Caco-2 (cell line): ENCODE measurements around the gene NDRG3. TPM values are rescaled to one million over a fixed set of nuclear protein-coding genes. Genes with fewer than 3 reads are reported as not detected.

Experiments
- Bru-seq: library from RNA; stranded (reverse); fragments of 400-500 nt; gene quantifications from one replicate; lab custom pipeline; 2021; lab: Mats Ljungman, UMichigan
- BruChase-seq, 2 experiments: library from RNA; stranded (reverse); fragments of 400-500 nt; gene quantifications; one replicate each; lab custom pipeline; 2021; lab: Mats Ljungman, UMichigan
- BruUV-seq: library from RNA; stranded (reverse); fragments of 400-500 nt; replicated peaks from 2 replicates; lab custom pipeline; 2021; lab: Mats Ljungman, UMichigan
- CTCF ChIA-PET: fragments of 300-600 bp; sonication (Branson Sonifier 250); formaldehyde crosslinking; loops from one replicate; lab custom pipeline; 2022; ENCODE audit warnings: antibody characterized with exemption; lab: Charles Lee
- POLR2A ChIA-PET: fragments of 300-600 bp; sonication (Branson Sonifier 250); formaldehyde crosslinking; loops from one replicate; lab custom pipeline; 2022; ENCODE audit warnings: antibody characterized with exemption; lab: Charles Lee
- DNase-seq, 2 experiments: peaks; one replicate each; pipeline versions ENCODE4 v3.0.0 to v3.0.0-alpha.2; 2020 to 2022
- H3K27me3 ChIP-seq: replicated peaks from 2 replicates; pipeline ENCODE4 v1.6.0; 2011; ENCODE audit warnings: low read length; ENCODE audit not compliant: control insufficient read depth, insufficient read depth
- H3K36me3 ChIP-seq: 2 replicates; pipeline ENCODE4 v1.5.1; 2011; ENCODE audit warnings: low read length; ENCODE audit not compliant: control insufficient read depth, insufficient read depth
- H3K4me1 ChIP-seq: fragments of 250-450 bp; sonication (Bioruptor Pico); 2 replicates; pipeline ENCODE4 v1.5.1; 2020; ENCODE audit warnings: mild to moderate bottlenecking
- H3K4me3 ChIP-seq: 2 replicates; pipeline ENCODE4 v1.5.1; 2011; ENCODE audit warnings: low read depth, mild to moderate bottlenecking, control low read depth, low read length
- H3K9me3 ChIP-seq: fragments of 250-450 bp; sonication (Bioruptor Pico); 2 replicates; pipeline ENCODE4 v1.5.1; 2020; ENCODE audit warnings: mild to moderate bottlenecking, moderate library complexity
- H3K27ac Mint-ChIP-seq: one replicate; pipeline ENCODE4 v1.8.0; 2022; ENCODE audit warnings: mixed read lengths; ENCODE audit not compliant: unreplicated experiment
- H3K27me3 Mint-ChIP-seq: one replicate; pipeline ENCODE4 v1.8.0; 2022; ENCODE audit warnings: mixed read lengths; ENCODE audit not compliant: insufficient read depth, unreplicated experiment
- H3K36me3 Mint-ChIP-seq: one replicate; pipeline ENCODE4 v1.8.0; 2022; ENCODE audit warnings: mild to moderate bottlenecking, mixed read lengths; ENCODE audit not compliant: insufficient read depth, unreplicated experiment
- H3K4me1 Mint-ChIP-seq: one replicate; pipeline ENCODE4 v1.8.0; 2022; ENCODE audit warnings: low read depth, mixed read lengths; ENCODE audit not compliant: unreplicated experiment
- H3K4me3 Mint-ChIP-seq: one replicate; pipeline ENCODE4 v1.8.0; 2022; ENCODE audit warnings: mild to moderate bottlenecking, moderate library complexity, mixed read lengths; ENCODE audit not compliant: unreplicated experiment
- H3K9me3 Mint-ChIP-seq: one replicate; pipeline ENCODE4 v1.8.0; 2022; ENCODE audit warnings: mixed read lengths; ENCODE audit not compliant: unreplicated experiment
- CTCF ChIP-seq, 2 experiments: fragments of 200-600 bp in 1 of 2; IDR thresholded peaks; 1 replicate in 1 of 2; 2 replicates in 1 of 2; pipeline versions ENCODE4 v1.5.1 to v1.8.0; 2011 to 2022; ENCODE audit warnings: antibody characterized with exemption in 1 of 2, control low read depth in 1 of 2, inconsistent platforms in 1 of 2, low read depth in 1 of 2, low read length in 1 of 2, mild to moderate bottlenecking in 1 of 2, moderate library complexity in 1 of 2; ENCODE audit not compliant: insufficient read depth in 1 of 2, severe bottlenecking in 1 of 2, unreplicated experiment in 1 of 2
- intact Hi-C: fragments of 100-400 bp; cut with micrococcal nuclease; formaldehyde crosslinking; loops from one replicate; pipeline ENCODE4 v1.10.0; 2022; ENCODE audit not compliant: unreplicated experiment
- long read RNA-seq: library from polyadenylated mRNA; stranded (forward); transcript quantifications from one replicate; pipeline ENCODE4 v2.0.0, GENCODE V29; 2022
- total RNA-seq: library from RNA; stranded (reverse); gene quantifications from 2 replicates; pipeline ENCODE4 v1.2.3, GENCODE V29; 2022

NDRG3 gene
- total RNA-seq: 41.5 and 47.4 TPM in 2 replicates
- percentile 63 among the genes with signal in this experiment for Bru-seq, nascent RNA
- percentile 62 among the genes with signal in this experiment for BruChase-seq, experiment 1, labeled RNA remaining after a 2-hour chase
- BruChase-seq, experiment 2, labeled RNA remaining after a 6-hour chase: percentile 68 among the genes with signal in this experiment
- long read RNA-seq, transcript NDRG3-204 (17 exons, 2,978 nt): minor isoform, 8 of 91 reads
- long read RNA-seq, transcript NDRG3-201 (16 exons, 2,964 nt): major isoform, 49 of 91 reads
- long read RNA-seq, partial matches to known transcripts: 15 of 91 reads
- long read RNA-seq, other reads (novel, unspliced or antisense): 17 of 91 reads

DNA sequence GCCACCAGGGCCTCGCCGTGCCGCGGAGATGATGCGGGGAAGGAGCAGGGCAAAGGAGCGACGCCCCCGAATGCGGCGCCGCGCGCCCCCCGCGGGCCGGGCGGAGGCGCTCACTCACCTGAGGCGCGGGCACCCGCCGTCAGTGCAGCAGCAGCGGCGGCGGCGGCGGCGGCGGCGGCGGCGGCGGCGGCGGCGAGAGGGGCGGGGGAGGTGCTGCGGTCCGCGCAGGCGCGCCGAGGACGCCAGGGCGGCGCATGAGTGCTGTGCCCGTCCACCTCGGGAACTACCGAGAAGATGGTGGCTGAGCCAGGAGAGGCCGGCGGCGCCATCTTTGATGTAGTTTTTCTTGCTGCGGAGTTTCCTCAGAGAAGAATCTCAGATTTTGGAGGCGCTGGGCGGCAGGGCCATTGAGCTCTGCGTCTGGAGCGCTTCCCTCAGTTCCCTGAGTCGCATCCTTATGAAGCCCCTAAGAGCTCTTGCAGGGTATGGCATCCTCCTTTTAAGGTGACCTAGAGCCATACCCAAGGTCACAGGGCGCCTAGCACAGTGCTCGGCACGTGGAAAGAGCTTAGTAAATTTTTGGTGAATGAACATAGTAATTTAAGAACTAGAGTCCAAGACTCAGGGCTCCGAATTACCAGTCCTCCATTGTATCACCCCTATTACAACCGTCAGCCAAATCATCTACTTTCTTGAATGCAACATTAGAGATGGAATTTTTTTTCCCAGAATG, at the start of gene NDRG3:
TSS of gene NDRG3 (minus strand) at position 164 of the 733 bp plus-strand sequence. CDS start 24,355 bp downstream, outside the sequence.
- H3K27me3 Mint-ChIP-seq: no peaks in the 10 kb centered on the region
- intact Hi-C loops: loop anchor here (1.0 kb wide), 2 partner anchors 8 to 27 kb away; partner anchors contain the start of gene DSN1

DNA sequence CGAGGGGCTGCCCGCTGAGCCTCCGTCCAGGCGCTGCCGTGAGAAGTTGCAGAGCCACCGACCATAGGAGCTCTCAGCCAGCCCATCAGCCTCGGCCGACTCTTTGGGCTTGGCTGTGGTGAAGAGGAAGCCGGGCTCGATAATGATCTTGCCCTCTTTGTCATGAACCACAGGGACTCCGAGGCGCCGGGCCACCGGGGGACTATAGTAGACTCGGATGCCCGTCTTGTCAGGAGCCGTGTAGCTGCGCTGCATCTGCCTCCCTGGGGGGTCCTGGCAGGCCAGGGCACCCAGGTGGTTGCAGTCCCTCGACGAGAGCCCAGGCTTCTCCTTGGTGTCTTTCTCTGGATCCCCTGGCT, 48.2 kb upstream of the NDRG3 start:
- BruUV-seq: no TSS peak
- Mint-ChIP-seq H3K4me3 (no peak overlapping the region), H3K36me3 (peaks cover 46% of the 10 kb centered on the region), H3K27me3 (no peaks in the 10 kb centered on the region), H3K9me3 (no peaks in the 10 kb centered on the region), H3K27ac (no peak overlapping the region), H3K4me1 (no peaks in the 10 kb centered on the region)
- Histone ChIP-seq H3K4me1 (no peaks in the 10 kb centered on the region), H3K4me3 (no peak overlapping the region), H3K9me3 (no peaks in the 10 kb centered on the region), H3K27me3 (no peaks in the 10 kb centered on the region), H3K36me3 (peaks cover 10% of the 10 kb centered on the region; the same call in 1 of the 2 replicates)
- TF ChIP-seq CTCF (IDR thresholded peaks at IDR 0.05; ENCODE audit: insufficient read depth in 1 of 2, low read depth in 1 of 2, low read length in 1 of 2, severe bottlenecking in 1 of 2, unreplicated experiment in 1 of 2): no peak
- POLR2A ChIA-PET: no interaction called here
- CTCF ChIA-PET: interaction anchor here (0.9 kb wide), 1 partner anchor 14 kb away, joined by 3 read pairs; no protein-coding TSS in a partner anchor
- DNase-seq: no peak
- intact Hi-C loops: no loop called here

More for the DNA sequence above, at the start of gene NDRG3:
- DNase-seq: peak; percentile 99
- ChIA-PET CTCF (interaction anchor here (0.6 to 3.2 kb wide), 16 partner anchors 9 to 186 kb away, joined by 3 to 22 read pairs (median 5); partner anchors contain the start of genes DSN1 and RAB5IF), POLR2A (interaction anchor here (0.5 to 1.8 kb wide), 7 partner anchors 8 to 1302 kb away, joined by 3 to 20 read pairs (median 4); partner anchors contain the start of genes DSN1 and RAB5IF)
- Mint-ChIP-seq H3K36me3 (peaks cover 20% of the 10 kb centered on the region), H3K4me3 (peak within 1 kb of the TSS; percentile 86), H3K4me1 (peaks cover 21% of the 10 kb centered on the region), H3K9me3 (no peaks in the 10 kb centered on the region), H3K27ac (peak within 1 kb of the TSS; percentile 77)
- no TSS peak for BruUV-seq
- peak within 1 kb of the TSS; percentile 91 for H3K4me3 ChIP-seq
- peaks cover 12% of the 10 kb centered on the region for H3K4me1 ChIP-seq
- no peaks in the 10 kb centered on the region for H3K27me3 ChIP-seq
- H3K36me3 ChIP-seq: no peaks in the 10 kb centered on the region
- H3K9me3 ChIP-seq: no peaks in the 10 kb centered on the region
- TF ChIP-seq CTCF (IDR thresholded peaks at IDR 0.05; ENCODE audit: insufficient read depth in 1 of 2, low read depth in 1 of 2, low read length in 1 of 2, severe bottlenecking in 1 of 2, unreplicated experiment in 1 of 2): peak in 1 of 2 experiments; percentile 7
